Measurements from ENCODE around the gene OR2AJ1.

Gene OR2AJ1, protein sequence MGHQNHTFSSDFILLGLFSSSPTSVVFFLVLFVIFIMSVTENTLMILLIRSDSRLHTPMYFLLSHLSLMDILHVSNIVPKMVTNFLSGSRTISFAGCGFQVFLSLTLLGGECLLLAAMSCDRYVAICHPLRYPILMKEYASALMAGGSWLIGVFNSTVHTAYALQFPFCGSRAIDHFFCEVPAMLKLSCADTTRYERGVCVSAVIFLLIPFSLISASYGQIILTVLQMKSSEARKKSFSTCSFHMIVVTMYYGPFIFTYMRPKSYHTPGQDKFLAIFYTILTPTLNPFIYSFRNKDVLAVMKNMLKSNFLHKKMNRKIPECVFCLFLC

DNA sequence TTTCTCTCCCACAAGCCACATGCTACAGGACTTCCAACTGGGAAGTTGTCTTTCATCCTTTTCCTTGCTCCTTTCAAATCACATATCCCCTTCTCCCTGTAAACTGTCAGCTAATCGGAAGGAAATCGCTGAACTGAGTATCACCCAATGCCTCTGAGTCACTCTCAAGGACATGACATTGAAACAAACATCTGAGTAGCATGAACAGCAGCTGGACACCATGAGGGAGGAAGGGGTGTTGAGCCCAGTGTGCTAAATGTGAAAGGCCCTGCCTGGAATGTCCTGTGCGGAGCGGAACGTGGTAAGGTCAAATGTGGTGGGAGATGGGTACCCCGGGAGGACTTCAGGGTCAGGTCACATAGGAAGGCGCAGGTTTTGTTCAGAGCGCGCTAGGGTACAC lies at the start of gene OR2AJ1:
Gene OR2AJ1, plus strand, starts transcription at position 22 of the 400 bp plus-strand sequence. CDS start 8,880 bp downstream, outside the sequence.
- Histone ChIP-seq H3K4me1 (ENCODE audit: control insufficient read depth, low read depth, low read length) (no peaks in the 10 kb centered on the region), H3K27me3 (ENCODE audit: control insufficient read depth, insufficient read depth, low read length) (no peaks in the 10 kb centered on the region), H3K9ac (ENCODE audit: low read length) (no peak within 1 kb of the TSS), H3K9me3 (ENCODE audit: control insufficient read depth, low read depth, low read length) (peaks cover 36% of the 10 kb centered on the region), H3K36me3 (ENCODE audit: control insufficient read depth, low read depth, low read length) (no peaks in the 10 kb centered on the region), H3K27ac (ENCODE audit: low read length) (no peak within 1 kb of the TSS), H3K4me3 (ENCODE audit: low read length) (no peak within 1 kb of the TSS)

DNA sequence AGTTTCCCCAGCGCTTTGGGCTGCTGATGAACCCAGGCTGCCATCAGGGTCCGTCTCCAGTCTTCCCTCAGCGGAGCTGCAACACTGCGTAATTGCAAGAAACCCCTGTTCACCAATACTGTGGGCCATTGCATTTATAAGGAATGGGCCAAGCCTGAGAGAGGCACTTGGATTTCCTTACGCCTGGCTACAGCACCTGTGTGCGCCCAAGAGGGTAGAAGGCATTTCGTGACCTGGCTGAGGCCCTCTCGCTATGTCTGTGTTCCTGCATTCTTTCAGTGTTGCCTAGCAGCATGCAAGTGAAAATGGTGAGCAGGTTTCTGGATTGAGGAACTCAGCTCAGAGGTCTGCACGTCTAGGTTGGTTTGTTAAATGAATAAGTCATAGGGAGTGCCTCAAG lies 41.3 kb upstream of the OR2AJ1 start:
- Histone ChIP-seq H3K27me3 (ENCODE audit: control insufficient read depth, insufficient read depth, low read length) (no peaks in the 10 kb centered on the region), H3K9me3 (ENCODE audit: control insufficient read depth, low read depth, low read length) (peaks cover 16% of the 10 kb centered on the region), H3K4me1 (ENCODE audit: control insufficient read depth, low read depth, low read length) (no peaks in the 10 kb centered on the region), H3K9ac (ENCODE audit: low read length) (no peak overlapping the region), H3K27ac (ENCODE audit: low read length) (no peak overlapping the region), H3K36me3 (ENCODE audit: control insufficient read depth, low read depth, low read length) (no peaks in the 10 kb centered on the region), H3K4me3 (ENCODE audit: low read length) (no peak overlapping the region)

GRCh38 chr1:247884797-247885413 lies 39.8 kb upstream of the OR2AJ1 start:
- Histone ChIP-seq H3K27ac (ENCODE audit: low read length) (no peak overlapping the region), H3K4me1 (ENCODE audit: control insufficient read depth, low read depth, low read length) (no peaks in the 10 kb centered on the region), H3K36me3 (ENCODE audit: control insufficient read depth, low read depth, low read length) (no peaks in the 10 kb centered on the region), H3K9me3 (ENCODE audit: control insufficient read depth, low read depth, low read length) (peaks cover 13% of the 10 kb centered on the region), H3K27me3 (ENCODE audit: control insufficient read depth, insufficient read depth, low read length) (no peaks in the 10 kb centered on the region), H3K4me3 (ENCODE audit: low read length) (no peak overlapping the region), H3K9ac (ENCODE audit: low read length) (no peak overlapping the region)

DNA sequence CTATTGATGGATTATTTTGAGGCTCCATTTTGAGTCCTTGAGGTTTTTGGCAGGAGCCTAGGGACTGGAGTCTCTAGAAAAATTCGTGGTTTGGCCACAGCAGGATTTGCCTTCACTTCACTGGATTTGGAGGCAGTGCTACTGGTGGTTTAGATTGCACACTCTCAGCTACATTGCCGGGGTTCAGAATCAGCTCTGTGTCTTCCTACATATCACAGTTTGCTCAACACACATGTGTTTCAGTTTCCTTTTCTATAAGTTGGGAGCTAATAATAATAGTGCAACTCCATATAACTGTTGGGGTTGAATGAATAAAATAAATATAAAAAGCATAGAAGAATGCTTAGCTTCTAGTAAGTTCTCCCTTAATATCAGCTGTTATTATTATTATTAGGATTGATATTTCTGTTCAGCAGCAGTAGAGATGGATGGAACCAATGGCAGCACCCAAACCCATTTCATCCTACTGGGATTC lies 29.5 kb upstream of the OR2AJ1 start, which contains the start of gene OR2W3:
Gene OR2W3, plus strand, starts transcription at position 425 of the 475 bp plus-strand sequence. Its CDS starts 0 bp downstream, at position 425.
- Histone ChIP-seq H3K36me3 (ENCODE audit: control insufficient read depth, low read depth, low read length) (no peaks in the 10 kb centered on the region), H3K4me3 (ENCODE audit: low read length) (no peak within 1 kb of the TSS), H3K27ac (ENCODE audit: low read length) (no peak within 1 kb of the TSS), H3K27me3 (ENCODE audit: control insufficient read depth, insufficient read depth, low read length) (no peaks in the 10 kb centered on the region), H3K9ac (ENCODE audit: low read length) (no peak within 1 kb of the TSS), H3K4me1 (ENCODE audit: control insufficient read depth, low read depth, low read length) (no peaks in the 10 kb centered on the region), H3K9me3 (ENCODE audit: control insufficient read depth, low read depth, low read length) (no peaks in the 10 kb centered on the region)

DNA sequence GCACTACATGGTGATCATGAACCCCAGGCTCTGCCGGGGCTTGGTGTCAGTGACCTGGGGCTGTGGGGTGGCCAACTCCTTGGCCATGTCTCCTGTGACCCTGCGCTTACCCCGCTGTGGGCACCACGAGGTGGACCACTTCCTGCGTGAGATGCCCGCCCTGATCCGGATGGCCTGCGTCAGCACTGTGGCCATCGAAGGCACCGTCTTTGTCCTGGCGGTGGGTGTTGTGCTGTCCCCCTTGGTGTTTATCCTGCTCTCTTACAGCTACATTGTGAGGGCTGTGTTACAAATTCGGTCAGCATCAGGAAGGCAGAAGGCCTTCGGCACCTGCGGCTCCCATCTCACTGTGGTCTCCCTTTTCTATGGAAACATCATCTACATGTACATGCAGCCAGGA lies 28.7 kb upstream of the OR2AJ1 start:
- Histone ChIP-seq H3K4me3 (ENCODE audit: low read length) (no peak overlapping the region), H3K4me1 (ENCODE audit: control insufficient read depth, low read depth, low read length) (no peaks in the 10 kb centered on the region), H3K9ac (ENCODE audit: low read length) (no peak overlapping the region), H3K27ac (ENCODE audit: low read length) (no peak overlapping the region), H3K27me3 (ENCODE audit: control insufficient read depth, insufficient read depth, low read length) (no peaks in the 10 kb centered on the region), H3K36me3 (ENCODE audit: control insufficient read depth, low read depth, low read length) (no peaks in the 10 kb centered on the region), H3K9me3 (ENCODE audit: control insufficient read depth, low read depth, low read length) (no peaks in the 10 kb centered on the region)

- Histone ChIP-seq H3K4me3 (ENCODE audit: low read length) (no peak overlapping the region), H3K9me3 (ENCODE audit: control insufficient read depth, low read depth, low read length) (peaks cover 12% of the 10 kb centered on the region), H3K27ac (ENCODE audit: low read length) (no peak overlapping the region), H3K36me3 (ENCODE audit: control insufficient read depth, low read depth, low read length) (no peaks in the 10 kb centered on the region), H3K9ac (ENCODE audit: low read length) (no peak overlapping the region), H3K27me3 (ENCODE audit: control insufficient read depth, insufficient read depth, low read length) (no peaks in the 10 kb centered on the region), H3K4me1 (ENCODE audit: control insufficient read depth, low read depth, low read length) (no peaks in the 10 kb centered on the region)
These were observed 20.6 kb upstream of the OR2AJ1 start for GRCh38 chr1:247904122-247904521.

DNA sequence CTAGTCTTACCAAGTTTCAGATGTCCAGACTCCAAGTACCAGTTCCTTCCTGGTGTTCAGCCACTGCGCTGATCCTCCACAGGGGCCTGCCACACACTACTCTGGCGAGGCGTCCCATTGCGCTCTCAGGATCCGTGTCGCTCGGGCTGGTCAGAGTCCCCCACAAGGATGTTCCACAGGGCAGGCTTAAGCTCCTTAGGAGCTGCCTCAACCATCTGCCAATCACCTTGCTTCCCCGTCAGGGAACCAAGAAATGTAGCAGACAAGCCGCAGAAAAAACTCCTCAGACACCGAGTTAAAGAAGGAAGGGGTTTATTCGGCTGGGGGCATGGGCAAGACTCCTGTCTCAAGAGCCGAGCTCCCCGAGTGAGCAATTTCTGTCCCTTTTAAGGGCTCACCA lies 19.5 kb upstream of the OR2AJ1 start:
- Histone ChIP-seq H3K4me3 (ENCODE audit: low read length) (no peak overlapping the region), H3K9me3 (ENCODE audit: control insufficient read depth, low read depth, low read length) (peaks cover 12% of the 10 kb centered on the region), H3K9ac (ENCODE audit: low read length) (no peak overlapping the region), H3K4me1 (ENCODE audit: control insufficient read depth, low read depth, low read length) (no peaks in the 10 kb centered on the region), H3K27me3 (ENCODE audit: control insufficient read depth, insufficient read depth, low read length) (no peaks in the 10 kb centered on the region), H3K27ac (ENCODE audit: low read length) (no peak overlapping the region), H3K36me3 (ENCODE audit: control insufficient read depth, low read depth, low read length) (no peaks in the 10 kb centered on the region)

GRCh38 chr1:247905910-247906503 lies 18.7 kb upstream of the OR2AJ1 start:
- Histone ChIP-seq H3K4me3 (ENCODE audit: low read length) (no peak overlapping the region), H3K27ac (ENCODE audit: low read length) (no peak overlapping the region)

GRCh38 chr1:247906504-247907047 lies 18.1 kb upstream of the OR2AJ1 start:
- Histone ChIP-seq H3K36me3 (ENCODE audit: control insufficient read depth, low read depth, low read length) (no peaks in the 10 kb centered on the region), H3K4me3 (ENCODE audit: low read length) (no peak overlapping the region), H3K27ac (ENCODE audit: low read length) (no peak overlapping the region), H3K27me3 (ENCODE audit: control insufficient read depth, insufficient read depth, low read length) (no peaks in the 10 kb centered on the region), H3K9me3 (ENCODE audit: control insufficient read depth, low read depth, low read length) (peaks cover 25% of the 10 kb centered on the region), H3K9ac (ENCODE audit: low read length) (no peak overlapping the region), H3K4me1 (ENCODE audit: control insufficient read depth, low read depth, low read length) (no peaks in the 10 kb centered on the region)

More at GRCh38 chr1:247905910-247906503, 18.7 kb upstream of the OR2AJ1 start:
- H3K9ac ChIP-seq (ENCODE audit: low read length) = no peak overlapping the region
- no peaks in the 10 kb centered on the region for H3K27me3 ChIP-seq (ENCODE audit: control insufficient read depth, insufficient read depth, low read length)
- no peaks in the 10 kb centered on the region for H3K4me1 ChIP-seq (ENCODE audit: control insufficient read depth, low read depth, low read length)
- no peaks in the 10 kb centered on the region for H3K36me3 ChIP-seq (ENCODE audit: control insufficient read depth, low read depth, low read length)
- H3K9me3 ChIP-seq (ENCODE audit: control insufficient read depth, low read depth, low read length) = peaks cover 19% of the 10 kb centered on the region

- Histone ChIP-seq H3K9ac (ENCODE audit: low read length) (no peak overlapping the region), H3K9me3 (ENCODE audit: control insufficient read depth, low read depth, low read length) (peaks cover 33% of the 10 kb centered on the region), H3K4me3 (ENCODE audit: low read length) (no peak overlapping the region), H3K27ac (ENCODE audit: low read length) (no peak overlapping the region), H3K27me3 (ENCODE audit: control insufficient read depth, insufficient read depth, low read length) (no peaks in the 10 kb centered on the region), H3K4me1 (ENCODE audit: control insufficient read depth, low read depth, low read length) (no peaks in the 10 kb centered on the region), H3K36me3 (ENCODE audit: control insufficient read depth, low read depth, low read length) (no peaks in the 10 kb centered on the region)
These were observed 15.9 kb upstream of the OR2AJ1 start for GRCh38 chr1:247908766-247909165.

GRCh38 chr1:247913786-247914185 lies 10.9 kb upstream of the OR2AJ1 start:
- H3K36me3 ChIP-seq (ENCODE audit: control insufficient read depth, low read depth, low read length) = no peaks in the 10 kb centered on the region
- peaks cover 39% of the 10 kb centered on the region for H3K9me3 ChIP-seq (ENCODE audit: control insufficient read depth, low read depth, low read length)
- no peak overlapping the region for H3K9ac ChIP-seq (ENCODE audit: low read length)
- H3K27ac ChIP-seq (ENCODE audit: low read length) = no peak overlapping the region
- no peaks in the 10 kb centered on the region for H3K27me3 ChIP-seq (ENCODE audit: control insufficient read depth, insufficient read depth, low read length)
- no peak overlapping the region for H3K4me3 ChIP-seq (ENCODE audit: low read length)
- H3K4me1 ChIP-seq (ENCODE audit: control insufficient read depth, low read depth, low read length) = no peaks in the 10 kb centered on the region

Data from iPS-18a (cell line).